Measurements from ENCODE around the gene ACTA2.

Gene ACTA2

GRCh38 chr10:88889559-88890337, 62.8 kb downstream of the ACTA2 start:
- no peak for DNase-seq

- DNase-seq: no peak
Measured at GRCh38 chr10:88888810-88889445, 63.6 kb downstream of the ACTA2 start.

GRCh38 chr10:88886557-88886956, 66.0 kb downstream of the ACTA2 start:
- peak; percentile 28 for DNase-seq
